NCI-H748 (cell line): ENCODE data around the gene NTRK3.

Experiments
- DNase-seq: peaks from one replicate; lab custom pipeline; 2025; ENCODE audit not compliant: unreplicated experiment; lab: John Stamatoyannopoulos, UW

Gene NTRK3

DNA sequence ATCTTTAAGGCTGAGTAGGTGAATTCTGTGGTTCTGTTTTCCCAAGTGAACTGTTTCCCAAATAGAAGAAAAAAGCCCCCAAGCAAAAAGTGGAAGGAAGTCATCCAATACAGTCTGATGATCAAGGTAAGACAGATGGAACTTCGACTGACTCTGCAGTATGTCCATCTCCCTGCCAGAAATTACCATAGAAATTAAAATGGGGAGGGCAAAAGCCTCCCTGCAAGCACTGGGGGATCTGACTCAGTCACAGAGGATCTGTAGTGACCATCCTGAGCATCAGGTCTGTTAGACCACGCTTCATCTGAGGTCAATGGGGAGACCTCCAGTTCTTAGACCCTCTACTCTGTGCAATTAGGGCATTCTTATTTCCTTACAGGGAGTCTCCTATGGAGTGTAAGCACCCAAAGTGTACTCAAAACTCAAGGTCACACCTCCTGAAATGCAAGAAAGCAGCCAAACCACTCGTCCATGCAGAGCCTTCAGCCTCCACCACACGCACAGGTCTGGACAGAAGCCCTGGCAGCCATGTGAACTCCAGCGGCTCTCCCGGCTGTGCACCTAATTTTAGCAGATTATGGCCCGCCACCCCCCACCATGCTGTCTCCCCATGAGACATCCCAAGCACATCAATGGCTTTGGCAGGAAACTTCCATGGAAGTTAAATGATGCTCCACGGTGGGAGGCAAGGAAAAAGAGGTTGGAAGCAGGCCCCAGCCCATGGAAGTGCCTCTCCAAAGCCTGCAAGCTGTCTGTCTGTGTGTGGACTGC is 348.7 kb downstream of the NTRK3 start:
- DNase-seq = no peak

DNA sequence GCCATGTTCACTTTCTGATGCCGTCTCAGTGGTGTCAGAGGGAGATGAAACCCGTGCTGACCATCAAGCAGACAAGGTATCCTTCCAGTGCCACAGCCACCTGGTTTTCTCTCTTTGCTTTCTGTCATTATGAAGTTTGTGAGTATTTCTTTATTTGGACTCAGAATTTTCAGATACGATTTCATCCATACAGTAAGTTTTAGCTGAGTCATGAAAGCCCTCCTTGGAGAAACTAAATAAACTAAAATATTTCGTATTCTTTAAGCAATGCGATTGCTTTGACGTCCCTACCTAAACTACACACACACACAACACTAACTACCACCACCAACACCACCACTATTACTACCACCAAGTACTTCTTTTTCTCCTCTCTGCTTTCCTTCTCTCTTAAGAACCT is 350.1 kb downstream of the NTRK3 start:
- DNase-seq = no peak

DNA sequence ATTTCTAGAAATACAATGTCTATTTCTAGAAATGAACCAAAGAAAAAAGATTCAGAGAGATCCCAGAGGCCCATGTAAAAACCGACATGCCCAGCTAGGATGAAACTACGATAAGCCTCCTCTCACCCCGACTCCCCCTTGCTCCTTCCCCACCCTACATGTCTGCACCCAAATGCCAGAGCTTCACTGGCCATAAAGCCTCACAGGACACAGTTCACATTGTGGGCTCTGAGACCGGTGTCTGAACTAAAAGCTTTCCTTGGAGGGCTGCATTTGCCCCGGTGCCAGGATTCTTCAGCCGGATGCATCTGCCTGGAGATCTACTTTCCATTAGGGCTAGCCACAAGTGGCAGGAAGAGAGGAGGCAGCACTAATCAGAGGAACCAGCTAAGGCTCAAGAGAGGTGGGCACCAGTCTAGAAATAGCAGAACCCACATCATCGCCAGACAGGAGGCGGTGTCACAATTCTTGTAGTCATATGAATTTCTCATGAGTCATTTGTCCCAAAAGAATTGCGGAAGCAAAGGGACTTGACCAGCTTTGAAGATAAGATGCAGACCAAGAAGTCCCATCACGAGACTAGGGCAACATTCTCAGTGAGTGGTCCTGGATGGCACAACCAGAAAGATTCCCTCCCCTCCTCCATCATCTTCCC is 353.6 kb downstream of the NTRK3 start:
- no peak for DNase-seq

DNA sequence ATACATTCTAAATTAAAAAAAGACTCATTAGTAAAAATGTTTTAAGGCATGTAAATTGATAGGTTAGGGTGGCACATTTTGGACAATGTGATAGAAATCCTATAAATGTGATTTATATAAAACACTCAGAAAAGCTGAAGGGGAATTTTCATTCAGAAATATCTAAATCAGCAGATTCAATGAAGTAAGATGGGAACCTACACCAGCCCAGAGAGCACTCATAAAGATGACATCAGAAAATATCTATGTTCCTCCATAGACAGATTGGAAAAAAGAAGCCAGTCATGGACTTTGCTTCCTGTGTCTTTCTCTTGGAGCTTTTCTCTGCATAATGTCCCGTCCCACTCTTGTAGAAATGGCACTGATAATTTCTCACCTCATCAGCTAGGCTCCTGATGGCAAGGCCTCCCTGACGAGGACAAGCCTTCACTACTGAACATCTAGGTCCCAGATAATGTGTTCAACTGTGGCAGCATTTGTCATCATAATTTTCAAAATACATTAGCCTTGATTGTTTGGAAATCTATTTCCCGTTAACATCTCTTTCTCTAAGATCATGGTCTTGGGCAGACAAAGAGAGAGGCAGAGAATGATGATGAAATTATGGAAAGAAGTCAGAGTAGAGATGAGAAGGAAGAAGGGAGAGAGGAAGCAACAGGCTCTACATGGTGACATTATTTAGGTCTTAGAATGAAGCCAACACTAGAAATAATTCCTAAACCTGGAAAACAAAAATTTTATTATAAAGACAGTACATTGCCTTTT is 354.4 kb downstream of the NTRK3 start:
- no peak for DNase-seq

DNA sequence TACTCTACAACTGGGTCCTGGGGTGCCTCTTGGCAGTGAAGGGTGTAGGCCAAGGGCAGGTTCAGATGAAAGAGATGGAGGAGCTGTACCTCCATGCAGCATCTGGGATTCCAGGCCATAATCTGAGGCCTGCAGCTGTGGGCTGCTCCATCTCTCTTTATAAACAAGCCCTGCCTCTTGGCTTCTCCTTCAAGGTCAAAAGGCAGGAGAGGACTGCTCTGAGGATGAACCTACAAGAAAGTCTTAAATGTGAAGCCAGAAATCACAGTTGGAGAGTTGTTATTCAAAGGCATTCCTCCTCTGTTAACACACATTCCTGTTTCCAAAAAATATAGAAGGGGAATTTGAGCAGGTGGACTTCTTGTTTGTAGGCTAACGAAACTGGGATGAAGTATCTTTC is 355.5 kb downstream of the NTRK3 start:
- DNase-seq = no peak

DNA sequence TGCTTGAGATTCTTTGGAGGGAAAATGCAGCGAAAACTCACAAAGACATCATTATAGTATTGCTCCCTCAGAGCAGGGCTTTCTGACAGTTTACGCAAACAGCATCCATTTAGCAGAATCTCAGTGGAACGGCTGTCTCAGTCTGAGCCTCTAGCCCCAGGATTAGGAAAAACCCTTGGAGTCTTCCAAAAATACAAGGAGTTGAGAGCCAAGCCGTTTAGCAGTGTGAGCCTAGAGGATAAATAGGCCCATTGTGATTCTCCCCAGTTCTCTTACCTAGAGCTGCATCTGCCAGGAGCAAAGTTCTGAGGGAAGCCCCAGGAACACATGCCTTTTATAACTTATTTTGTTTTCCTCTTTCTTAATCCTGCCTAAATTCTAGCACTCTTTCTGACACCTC is 359.6 kb downstream of the NTRK3 start:
- DNase-seq = no peak

DNA sequence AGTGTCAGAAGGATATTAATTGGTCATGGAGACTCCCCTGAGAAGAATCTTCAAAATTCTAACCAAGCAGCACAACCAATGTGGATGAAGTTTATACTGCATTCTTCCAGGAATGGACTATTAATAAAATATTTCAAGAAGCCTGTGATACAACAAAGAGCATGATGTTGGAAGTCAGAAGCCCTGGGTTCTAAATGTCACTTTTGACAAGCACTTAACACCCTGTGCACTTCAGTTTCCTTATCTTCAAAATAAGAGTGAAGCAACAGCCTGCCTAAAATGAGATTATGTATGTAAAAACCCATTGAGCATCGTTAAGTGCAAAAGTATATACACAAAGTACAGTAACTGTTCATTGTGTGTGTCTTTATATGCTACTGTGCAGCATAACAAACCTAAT is 369.4 kb downstream of the NTRK3 start:
- DNase-seq = no peak

DNA sequence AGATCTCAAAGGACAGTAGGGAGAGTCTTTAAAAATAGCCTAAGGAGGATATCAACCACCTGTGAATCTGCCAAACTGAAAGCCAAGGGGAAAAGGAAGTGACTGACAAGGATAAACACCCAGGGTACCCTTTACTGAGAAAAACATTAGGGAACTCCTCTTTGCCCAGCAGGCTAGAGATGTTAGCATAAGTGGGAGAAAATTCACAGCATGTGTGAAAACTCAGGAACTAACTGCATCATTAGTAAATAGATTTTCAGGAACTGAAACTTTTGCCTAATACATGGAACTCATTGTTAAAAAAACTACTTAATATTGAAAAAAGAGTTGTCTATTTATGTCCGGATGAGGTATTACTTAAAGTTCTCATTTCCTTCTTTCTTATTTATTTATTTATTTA is 375.5 kb downstream of the NTRK3 start:
- DNase-seq = no peak

DNA sequence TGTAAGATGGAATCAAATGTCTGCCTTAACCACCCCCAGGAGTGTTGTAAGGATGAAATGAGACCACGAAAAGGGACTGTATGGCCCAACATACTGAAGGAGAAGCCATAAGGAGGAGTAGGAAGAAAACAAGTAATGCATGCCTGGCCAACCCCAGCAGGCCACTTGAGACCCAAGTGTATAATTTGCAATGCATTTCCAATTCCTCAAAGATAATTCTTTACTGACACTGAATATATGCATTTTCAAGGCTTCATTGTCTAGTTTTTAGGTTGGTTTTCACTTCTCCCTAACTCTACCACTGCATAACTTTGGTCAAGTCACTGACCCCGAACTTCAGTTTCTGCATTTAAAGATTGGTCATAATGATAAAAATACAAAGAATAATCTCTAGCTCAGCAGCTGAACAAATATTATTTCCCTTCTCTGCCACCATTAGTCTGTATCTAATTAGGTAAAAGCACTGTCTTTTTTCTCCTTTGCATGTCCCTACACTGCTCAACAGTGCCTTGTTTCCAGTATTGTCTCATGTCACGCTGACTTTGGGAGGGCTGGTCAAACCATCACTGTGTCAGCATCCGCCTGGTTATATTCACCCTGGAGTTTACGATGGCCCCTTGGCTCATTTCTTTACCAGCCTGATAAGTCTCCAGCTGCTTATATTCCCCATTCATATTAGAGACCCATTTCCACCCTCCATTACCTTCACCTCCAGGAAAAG is 378.6 kb downstream of the NTRK3 start:
- DNase-seq = no peak

DNA sequence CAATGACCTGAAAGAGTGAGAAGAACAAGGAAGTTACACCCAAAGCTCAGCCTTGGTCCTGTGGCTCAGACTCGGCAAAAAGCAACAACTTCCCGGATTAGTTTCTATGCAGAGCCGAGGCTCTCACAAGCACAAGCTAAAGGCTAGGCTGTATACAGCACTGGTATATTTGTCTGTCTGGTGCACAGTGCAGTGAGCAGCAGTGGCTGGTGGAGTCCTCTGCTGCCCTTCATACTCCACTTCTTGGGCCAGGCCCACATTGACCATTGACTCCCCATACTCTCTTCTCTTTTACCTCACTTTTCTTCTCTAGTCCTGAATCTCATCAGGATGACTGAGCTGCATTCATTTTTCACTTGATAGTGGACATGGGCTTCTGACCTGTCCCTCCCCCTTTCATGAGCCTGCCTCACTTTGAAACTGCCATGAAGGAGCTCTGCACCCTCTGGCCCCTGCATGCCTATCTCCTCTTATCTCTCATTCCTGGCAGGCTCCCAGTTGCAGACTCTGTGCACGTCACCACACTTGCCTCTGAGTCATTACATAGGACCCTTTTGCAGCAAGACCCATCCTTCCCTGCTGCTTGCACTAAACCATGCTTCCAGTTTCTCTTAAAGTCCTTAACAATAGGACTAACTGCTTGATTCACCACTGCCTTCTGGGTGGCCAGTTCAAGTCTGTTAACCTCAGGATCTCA is 379.3 kb downstream of the NTRK3 start:
- DNase-seq = no peak

DNA sequence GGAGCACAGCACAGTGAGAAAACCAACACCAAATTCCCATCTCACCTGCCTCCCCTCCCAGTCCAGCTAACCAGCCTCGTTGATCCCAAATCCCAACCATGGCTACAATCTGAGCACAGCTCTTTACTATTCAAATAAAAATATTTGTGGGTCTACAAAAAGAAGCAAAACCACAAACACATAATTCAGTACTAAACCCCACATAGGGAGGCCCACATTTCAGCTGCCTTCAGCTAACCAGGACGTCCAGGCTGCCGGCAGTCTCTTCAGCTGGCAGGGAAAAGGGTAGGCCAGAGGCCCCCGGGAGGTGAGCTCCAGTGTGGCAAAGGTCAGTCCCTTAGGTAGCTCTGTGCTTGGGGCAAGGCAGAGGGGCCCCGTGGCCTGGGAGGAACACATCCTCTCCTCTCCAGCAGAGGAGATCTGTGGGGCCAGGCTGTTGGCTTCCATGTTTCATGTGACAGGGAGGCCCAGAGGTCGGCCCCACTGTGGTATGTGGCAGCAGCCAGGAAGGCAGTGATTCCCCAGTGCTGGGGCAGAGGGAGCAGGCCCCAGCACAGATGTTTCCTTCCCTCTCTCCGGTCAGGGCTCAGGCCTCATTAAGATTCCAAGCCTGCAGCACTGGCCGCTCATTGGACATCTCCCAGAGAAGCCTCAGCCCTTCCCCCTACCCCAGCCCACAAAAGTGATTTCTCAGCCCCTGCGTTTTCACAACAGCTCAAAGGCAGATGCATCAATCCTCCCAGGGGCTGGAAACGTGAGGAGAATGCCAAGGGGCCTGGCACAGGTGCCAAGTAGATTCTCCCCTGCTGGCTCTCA is 381.4 kb downstream of the NTRK3 start:
- no peak for DNase-seq

DNA sequence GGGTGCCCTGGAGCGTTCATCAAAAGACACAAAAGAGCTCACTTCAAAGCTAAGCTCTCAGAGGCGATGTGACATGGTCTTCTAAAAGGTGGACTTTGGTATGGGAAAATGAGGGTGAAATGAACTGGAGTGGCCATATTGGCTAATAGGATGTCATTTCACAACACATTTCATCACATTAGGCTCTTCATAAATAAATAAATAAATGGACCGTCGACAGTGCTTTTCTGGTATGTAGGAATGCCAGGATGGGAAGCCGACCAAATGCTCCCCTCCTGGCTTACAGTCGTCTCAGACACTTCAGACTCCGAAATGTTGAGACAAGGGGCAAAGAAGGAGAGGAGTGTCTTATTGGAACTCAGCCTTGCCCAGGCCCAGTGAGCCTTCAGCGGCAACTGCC is 383.0 kb downstream of the NTRK3 start:
- DNase-seq = no peak

DNA sequence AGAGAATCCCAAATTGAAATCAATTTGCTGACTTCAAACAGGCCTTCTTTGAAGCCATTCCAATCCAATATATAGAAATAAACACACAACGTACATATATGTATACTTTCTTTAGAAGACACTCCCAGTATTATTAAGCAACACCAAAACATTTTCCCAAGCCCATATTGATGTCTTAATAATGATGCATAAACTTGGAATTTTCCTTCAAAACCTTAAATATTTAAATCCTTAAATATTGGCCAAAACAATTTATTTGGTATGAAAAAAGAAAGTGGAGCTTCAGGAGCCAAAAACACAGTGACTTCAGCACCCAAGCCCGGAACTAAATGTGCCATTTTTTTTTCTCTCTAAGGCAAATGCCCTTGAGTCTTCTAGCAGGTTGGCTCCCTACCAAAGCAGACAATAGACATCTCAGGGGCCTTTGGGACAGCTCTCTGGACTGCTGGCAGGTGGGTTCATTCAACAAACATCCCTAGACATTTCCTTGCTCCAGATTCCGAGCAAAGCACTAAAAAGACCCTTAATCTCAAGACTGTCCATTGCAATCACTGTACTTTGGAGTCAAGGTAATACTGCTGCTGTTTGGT is 384.7 kb downstream of the NTRK3 start:
- no peak for DNase-seq

DNA sequence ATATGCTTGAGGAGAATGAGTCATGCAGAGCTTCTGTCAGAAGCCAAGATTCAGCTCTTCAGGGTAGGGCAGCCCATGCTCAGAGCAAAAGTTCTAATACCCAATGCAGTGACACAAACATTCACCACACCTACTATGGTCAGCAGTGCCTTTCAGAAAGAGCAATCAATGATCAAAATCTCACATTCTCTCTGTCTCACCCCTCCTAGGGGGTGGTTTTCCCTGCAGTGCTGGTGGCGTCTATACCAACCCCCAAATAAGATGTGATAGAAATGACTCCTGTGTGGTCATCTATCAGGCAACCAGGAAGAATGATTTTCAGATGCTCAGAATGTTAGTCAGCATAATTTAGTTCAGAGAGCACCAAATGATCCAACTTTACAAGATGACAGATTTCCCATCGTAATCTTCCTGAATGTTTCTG is 385.3 kb downstream of the NTRK3 start:
- no peak for DNase-seq

DNA sequence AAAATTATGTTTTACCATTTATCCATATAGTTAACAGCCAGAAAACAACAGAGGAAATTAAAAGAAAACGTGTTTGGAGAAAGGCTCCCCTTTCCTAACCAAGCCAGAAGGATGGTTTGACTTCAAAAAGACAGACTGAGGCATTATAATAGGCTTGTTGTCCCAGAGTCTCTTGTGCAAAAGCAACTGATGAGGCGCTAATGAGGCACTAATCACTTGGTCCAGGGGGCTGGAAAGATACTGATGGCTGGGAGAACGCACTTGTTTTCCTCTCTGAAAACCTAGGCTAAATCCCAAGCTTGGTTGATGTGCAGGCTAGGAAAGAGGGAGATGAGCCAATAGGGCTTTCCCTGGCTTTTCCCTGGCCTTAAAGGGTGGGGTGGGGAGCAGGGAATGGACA is 389.6 kb downstream of the NTRK3 start:
- no peak for DNase-seq

DNA sequence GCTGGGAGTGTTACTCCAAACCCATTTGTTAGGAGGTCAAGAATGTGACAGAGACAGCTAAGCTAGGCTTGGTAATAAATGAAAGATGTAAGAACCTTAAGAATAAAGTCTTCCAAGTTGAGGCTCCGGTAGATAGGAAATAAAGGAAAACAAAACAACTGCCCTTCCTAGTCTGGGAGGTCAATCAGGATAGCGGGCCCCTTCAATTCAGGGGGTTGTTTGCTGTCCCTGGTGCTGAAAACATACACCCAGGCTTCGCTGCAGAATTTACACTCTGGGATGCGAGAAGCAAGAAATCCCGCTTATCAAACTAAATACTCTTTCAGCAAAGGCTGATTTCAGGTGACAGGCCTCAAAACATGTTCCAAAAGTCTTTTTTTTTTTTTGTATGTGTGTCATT is 393.4 kb downstream of the NTRK3 start:
- no peak for DNase-seq

DNA sequence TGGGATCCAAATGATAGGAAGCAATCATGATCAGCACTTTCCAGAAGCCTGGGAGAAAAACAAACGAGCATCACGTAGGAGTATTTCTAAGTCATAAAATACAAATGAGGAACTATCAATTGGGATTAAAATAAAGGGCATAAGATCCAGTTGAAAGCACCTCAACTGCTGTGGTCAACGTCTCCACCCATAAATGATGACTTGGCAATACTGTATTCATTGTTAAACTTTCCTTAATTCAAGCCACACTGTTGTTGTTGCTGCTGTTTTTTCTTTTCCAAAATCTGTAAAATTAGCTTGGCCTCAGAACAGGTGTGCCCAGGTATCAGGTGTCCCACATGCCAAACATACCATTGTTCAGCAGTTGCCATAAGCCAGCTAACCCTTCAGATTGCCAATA is 395.8 kb downstream of the NTRK3 start:
- DNase-seq = peak; percentile 6

DNA sequence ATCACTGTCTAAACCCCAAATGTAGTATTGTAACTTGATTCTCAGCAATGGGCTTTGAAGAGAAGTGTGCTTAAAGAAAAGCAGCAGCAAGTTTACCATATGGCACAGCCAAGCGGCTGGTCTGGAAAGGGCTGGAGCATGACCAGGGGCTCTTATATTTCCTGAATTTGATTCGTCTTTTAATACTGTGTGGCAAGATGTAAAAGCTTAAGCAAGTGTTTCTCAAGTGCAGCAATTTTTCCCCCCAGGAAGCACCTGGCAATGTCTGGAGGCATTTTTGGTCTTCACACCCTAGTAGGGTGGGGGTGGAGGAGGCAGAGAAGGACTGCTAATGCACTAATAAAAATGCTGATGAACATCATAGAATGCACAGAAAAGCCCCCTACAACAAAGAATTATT is 397.9 kb downstream of the NTRK3 start:
- DNase-seq = no peak

DNA sequence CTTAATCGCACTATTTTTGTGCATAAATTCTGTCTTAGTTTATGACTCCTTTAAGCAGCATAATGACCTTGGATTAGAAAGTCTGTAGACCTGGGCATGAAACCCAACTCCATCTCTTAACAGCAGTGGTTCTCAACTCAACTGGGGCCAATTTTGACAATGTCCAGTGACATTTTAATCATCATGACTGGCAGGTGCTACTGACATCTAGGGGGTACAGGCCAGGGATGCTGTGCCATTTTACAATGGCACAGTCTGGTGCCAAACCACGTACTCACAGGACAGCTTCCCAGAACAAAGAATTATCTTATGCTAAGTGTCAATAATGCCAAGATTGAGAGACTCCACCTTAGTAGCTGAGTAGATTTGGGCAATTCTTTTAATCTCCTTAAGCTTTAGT is 405.0 kb downstream of the NTRK3 start:
- no peak for DNase-seq

DNA sequence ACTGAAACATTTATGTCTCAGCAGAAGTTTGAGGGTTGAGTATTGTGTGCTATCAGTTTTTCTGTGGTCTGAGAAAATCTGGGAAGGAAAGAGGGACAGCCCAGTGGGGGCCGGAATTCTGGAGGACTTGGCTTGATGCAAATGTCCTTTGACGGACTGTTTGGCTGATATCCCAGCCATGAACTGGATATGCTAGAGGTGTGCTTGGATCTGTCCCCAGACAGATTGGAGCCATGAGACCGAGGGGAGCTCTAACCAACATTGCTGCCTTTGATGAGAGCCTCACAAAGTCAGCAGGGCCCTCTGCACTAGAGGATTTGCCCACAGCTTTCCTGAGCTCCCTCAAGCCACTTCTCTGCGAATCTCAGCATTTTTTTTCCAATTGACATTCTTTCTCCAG is 405.6 kb downstream of the NTRK3 start:
- no peak for DNase-seq
